Epithelial cell of proximal tubule (primary cell): Measurements from ENCODE around the gene TXLNB. TPM values are rescaled to one million over a fixed set of nuclear protein-coding genes. Genes with fewer than 3 reads are reported as not detected.
"Not testable (repeated sequence)": the region's sequence is repeated elsewhere in the genome, so short reads cannot be mapped to it uniquely, and the experiment has no call there.

Source experiments
- DNase-seq: peaks from one replicate; pipeline ENCODE4 v3.0.0-alpha.2; 2011; ENCODE audit warnings: low read depth
- H3K4me3 ChIP-seq: 2 replicates; pipeline ENCODE4 v1.5.1; 2011; ENCODE audit warnings: low read depth, mild to moderate bottlenecking, low read length
- total RNA-seq: library from RNA; depleted of rRNA; stranded (reverse); fragments of >200 nt; gene quantifications from 2 replicates; pipeline ENCODE4 v1.2.3, GENCODE V29; 2015
- TF ChIP-seq, protein P1 (sequence below): conservative IDR thresholded peaks from 2 replicates; pipeline ENCODE4 v1.5.1; 2012; ENCODE audit warnings: low read depth, mild to moderate bottlenecking, low read length

Gene TXLNB
- total RNA-seq, 1 donor from 2014 or later: not detected

DNA sequence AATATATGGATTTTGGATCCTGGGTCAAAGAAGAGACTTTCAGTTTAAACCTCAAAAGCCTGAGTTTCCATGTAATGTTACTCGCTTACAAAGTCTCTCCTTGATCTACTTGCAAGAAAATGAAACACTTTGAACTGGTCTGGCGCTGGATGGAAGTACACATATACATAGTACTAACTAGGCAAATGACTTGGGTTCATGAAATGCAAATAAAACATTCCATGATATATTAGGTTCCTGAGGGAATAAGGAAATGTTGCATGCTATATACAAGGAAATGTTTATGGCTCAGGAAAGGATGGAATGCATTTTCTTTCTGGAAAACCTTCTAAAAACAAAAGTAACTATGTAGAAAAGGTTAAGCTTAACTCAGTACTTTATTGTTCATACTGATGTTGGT, 11.4 kb upstream of the TXLNB start:
- TF ChIP-seq, protein P1, sequence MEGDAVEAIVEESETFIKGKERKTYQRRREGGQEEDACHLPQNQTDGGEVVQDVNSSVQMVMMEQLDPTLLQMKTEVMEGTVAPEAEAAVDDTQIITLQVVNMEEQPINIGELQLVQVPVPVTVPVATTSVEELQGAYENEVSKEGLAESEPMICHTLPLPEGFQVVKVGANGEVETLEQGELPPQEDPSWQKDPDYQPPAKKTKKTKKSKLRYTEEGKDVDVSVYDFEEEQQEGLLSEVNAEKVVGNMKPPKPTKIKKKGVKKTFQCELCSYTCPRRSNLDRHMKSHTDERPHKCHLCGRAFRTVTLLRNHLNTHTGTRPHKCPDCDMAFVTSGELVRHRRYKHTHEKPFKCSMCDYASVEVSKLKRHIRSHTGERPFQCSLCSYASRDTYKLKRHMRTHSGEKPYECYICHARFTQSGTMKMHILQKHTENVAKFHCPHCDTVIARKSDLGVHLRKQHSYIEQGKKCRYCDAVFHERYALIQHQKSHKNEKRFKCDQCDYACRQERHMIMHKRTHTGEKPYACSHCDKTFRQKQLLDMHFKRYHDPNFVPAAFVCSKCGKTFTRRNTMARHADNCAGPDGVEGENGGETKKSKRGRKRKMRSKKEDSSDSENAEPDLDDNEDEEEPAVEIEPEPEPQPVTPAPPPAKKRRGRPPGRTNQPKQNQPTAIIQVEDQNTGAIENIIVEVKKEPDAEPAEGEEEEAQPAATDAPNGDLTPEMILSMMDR: no peak
- no peak for DNase-seq
- H3K4me3 ChIP-seq: no peak overlapping the region

DNA sequence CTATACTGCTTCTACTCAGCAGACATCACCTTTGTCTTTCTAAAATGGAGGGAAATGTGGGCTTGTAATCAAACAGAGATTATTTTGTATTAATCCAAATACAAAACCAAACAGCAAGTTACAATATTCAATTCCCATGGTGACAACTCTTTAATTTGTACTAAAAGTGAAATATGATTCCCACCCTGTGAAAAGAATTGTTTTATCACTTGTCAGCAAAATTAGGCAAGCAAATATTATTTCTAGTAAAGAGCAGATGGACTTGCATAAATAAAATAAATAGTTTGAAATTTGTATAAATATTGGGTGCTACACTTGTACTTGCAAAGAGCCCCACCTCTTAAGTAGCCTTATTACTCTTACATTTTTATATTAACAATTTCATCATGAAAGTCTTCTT, 6.1 kb upstream of the TXLNB start:
- no peak for DNase-seq
- H3K4me3 ChIP-seq: no peak overlapping the region
- TF ChIP-seq, protein P1: no peak

DNA sequence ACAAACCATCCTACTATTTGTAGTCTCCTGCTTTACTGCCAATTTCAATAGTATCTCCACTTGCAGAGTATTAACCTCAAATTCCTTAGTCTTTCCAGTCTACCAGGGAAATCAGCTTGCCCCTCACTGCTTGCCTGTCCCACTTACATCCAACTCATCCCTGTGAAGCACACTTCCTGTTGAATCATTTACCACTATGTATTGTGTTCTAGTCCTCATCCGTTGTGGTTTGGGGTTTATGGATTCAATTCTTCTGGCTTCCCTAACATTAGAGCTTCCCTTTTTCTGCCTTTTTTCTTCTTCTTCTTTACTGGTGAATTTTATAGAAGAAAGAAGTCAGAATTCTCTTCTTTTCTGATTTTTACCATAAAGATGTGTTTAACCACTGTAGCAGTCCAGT, 5.1 kb upstream of the TXLNB start:
- no peak for DNase-seq
- TF ChIP-seq, protein P1: no peak
- no peak overlapping the region for H3K4me3 ChIP-seq

DNA sequence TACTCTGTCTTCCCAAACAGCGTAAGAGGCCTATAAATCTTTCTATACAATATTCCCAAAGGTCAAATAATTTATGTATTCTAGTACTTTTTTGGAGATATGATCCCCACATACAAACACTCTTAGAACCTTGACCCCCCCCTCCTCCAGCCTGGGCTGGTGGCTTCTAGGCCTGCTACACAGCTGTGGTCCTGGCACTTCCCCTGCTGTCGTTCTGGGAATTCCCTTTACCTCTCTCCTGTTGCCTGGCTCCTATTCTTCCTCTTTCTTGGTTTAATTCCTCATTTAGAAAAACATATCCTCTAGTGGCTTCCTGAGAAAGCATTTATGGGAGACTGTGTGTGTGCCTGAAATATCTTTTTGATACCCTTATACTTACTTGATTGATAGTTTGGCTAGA, 4.1 kb upstream of the TXLNB start:
- H3K4me3 ChIP-seq: no peak overlapping the region
- no peak for DNase-seq
- TF ChIP-seq, protein P1: no peak

DNA sequence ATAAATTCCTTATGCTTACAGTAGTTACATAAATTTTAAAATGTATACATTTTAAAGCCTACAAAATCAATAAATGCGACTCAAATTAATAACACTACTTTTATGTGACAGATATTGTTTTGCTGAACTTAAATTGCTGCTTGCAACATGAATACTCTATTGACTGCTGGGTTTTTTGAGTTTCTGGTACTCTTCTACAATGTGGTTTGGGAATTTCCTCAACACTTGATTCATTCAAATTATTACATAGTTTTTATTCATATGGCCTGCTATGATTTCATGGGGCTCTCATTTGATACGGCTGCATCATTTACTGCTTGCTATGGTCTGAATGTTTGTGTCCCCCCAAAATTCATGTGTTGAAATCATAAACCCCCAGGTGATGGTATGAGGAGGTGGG, 2.3 kb upstream of the TXLNB start:
- DNase-seq: no peak
- TF ChIP-seq, protein P1: no peak
- no peak overlapping the region for H3K4me3 ChIP-seq

DNA sequence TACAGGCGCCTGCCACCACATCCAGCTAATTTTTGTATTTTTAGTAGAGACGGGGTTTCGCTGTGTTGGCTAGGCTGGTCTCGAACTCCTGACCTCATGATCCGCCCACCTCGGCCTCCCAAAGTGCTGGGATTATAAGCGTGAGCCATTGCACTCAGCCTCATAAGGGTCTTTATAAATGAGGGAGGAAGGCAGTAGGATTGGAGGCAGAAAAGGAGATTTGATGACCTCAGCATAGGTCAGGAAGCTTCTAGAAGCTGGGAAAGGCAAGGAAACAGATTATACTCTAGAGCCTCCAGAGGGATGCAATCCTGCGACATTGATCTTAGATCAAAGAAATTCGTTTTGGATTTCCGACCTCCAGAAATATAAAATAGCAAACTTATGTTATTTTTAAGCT, 1.4 kb upstream of the TXLNB start:
- DNase-seq, H3K4me3 ChIP-seq: not testable (repeated sequence)

DNA sequence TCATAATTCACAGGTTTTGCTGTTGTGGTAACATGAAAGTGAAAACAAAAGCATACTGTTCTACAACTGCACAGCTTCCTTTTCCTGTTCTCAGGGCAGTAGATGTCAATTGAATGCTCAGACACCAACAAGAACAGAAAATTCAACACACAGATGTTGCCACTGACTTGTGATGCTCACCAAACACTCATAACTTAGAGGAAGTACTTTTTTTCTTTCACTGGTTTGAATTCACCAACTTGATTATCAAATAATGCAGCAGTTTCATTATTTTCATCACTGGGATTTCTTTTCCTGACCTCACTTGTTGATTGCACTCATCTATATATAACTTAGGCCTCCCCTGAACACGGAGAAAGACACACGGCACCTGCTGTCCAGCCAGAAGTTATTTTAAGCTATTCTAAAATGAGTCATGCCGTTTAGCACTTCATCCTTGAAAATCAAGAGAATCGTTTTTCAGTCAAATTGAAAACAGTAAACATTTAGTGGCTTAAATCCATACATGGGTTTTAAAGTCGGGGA, 949 bp downstream of the TXLNB start:
- DNase-seq: no peak
- TF ChIP-seq, protein P1: no peak
- H3K4me3 ChIP-seq: no peak overlapping the region
